Mesendoderm (in vitro differentiated cells): ENCODE results near the gene ZNF529.

ENCODE experiments used
- DNase-seq: peaks from one replicate; pipeline ENCODE4 v3.0.0; 2013
- H2AK5ac ChIP-seq: 2 replicates; pipeline ENCODE4 v1.6.1; 2013; ENCODE audit warnings: low read length, inconsistent platforms
- H2BK120ac ChIP-seq: 2 replicates; pipeline ENCODE4 v1.6.1; 2013; ENCODE audit warnings: low read depth, mild to moderate bottlenecking, low read length, moderate library complexity, mixed read lengths
- H2BK15ac ChIP-seq: replicated peaks from 2 replicates; pipeline ENCODE4 v1.6.1; 2013; ENCODE audit warnings: low read depth, mild to moderate bottlenecking, moderate library complexity
- H2BK5ac ChIP-seq: 2 replicates; pipeline ENCODE4 v1.6.1; 2013; ENCODE audit warnings: low read length, inconsistent platforms
- H3K18ac ChIP-seq: 2 replicates; pipeline ENCODE4 v1.6.1; 2013; ENCODE audit warnings: mild to moderate bottlenecking, low read length, mixed read lengths
- H3K23ac ChIP-seq: one replicate; pipeline ENCODE4 v1.6.1; 2013; ENCODE audit warnings: low read length
- H3K27ac ChIP-seq: 2 replicates; pipeline ENCODE4 v1.5.1; 2013; ENCODE audit warnings: low read depth, mild to moderate bottlenecking, inconsistent platforms, low read length, moderate library complexity
- H3K27me3 ChIP-seq: 2 replicates; pipeline ENCODE4 v1.6.1; 2013; ENCODE audit warnings: low read length, control low read depth, mild to moderate bottlenecking, inconsistent platforms; ENCODE audit not compliant: insufficient read depth, poor library complexity
- H3K36me3 ChIP-seq: 2 replicates; pipeline ENCODE4 v1.6.1; 2013; ENCODE audit warnings: low read length, inconsistent platforms; ENCODE audit not compliant: control insufficient read depth, insufficient read depth
- H3K4ac ChIP-seq: one replicate; pipeline ENCODE4 v1.6.1; 2013; ENCODE audit warnings: low read depth, mild to moderate bottlenecking, low read length, moderate library complexity
- H3K4me1 ChIP-seq: 2 replicates; pipeline ENCODE4 v1.6.1; 2013; ENCODE audit warnings: low read depth, low read length, inconsistent platforms; ENCODE audit not compliant: control insufficient read depth
- H3K4me2 ChIP-seq: 2 replicates; pipeline ENCODE4 v1.6.1; 2013; ENCODE audit warnings: low read length
- H3K4me3 ChIP-seq: 2 replicates; pipeline ENCODE4 v1.5.1; 2013; ENCODE audit warnings: mild to moderate bottlenecking, low read length
- H3K56ac ChIP-seq: one replicate; pipeline ENCODE4 v1.6.1; 2013; ENCODE audit warnings: low read length
- H3K79me1 ChIP-seq: 2 replicates; pipeline ENCODE4 v1.6.1; 2013; ENCODE audit warnings: low read length, inconsistent platforms
- H3K79me2 ChIP-seq: 2 replicates; pipeline ENCODE4 v1.6.1; 2013; ENCODE audit warnings: mild to moderate bottlenecking, low read length; ENCODE audit not compliant: control insufficient read depth, insufficient read depth
- H3K9ac ChIP-seq: 2 replicates; pipeline ENCODE4 v1.6.1; 2013; ENCODE audit warnings: low read length, inconsistent platforms
- H4K5ac ChIP-seq: one replicate; pipeline ENCODE4 v1.6.1; 2013; ENCODE audit warnings: low read length
- H4K8ac ChIP-seq: one replicate; pipeline ENCODE4 v1.6.1; 2013; ENCODE audit warnings: low read depth, mild to moderate bottlenecking, control low read depth, low read length, moderate library complexity
- WGBS: extraction: QIAGEN DNeasy Blood & Tissue Kit; methylation state at CpG from one replicate; pipeline ENCODE4 v1.1.7; 2013; ENCODE audit warnings: low lambda C conversion rate, missing lambda C conversion rate; ENCODE audit not compliant: insufficient coverage; ENCODE audit errors: extremely low coverage; 5-methylcytosine and 5-hydroxymethylcytosine counted together

The ZNF529 gene

DNA sequence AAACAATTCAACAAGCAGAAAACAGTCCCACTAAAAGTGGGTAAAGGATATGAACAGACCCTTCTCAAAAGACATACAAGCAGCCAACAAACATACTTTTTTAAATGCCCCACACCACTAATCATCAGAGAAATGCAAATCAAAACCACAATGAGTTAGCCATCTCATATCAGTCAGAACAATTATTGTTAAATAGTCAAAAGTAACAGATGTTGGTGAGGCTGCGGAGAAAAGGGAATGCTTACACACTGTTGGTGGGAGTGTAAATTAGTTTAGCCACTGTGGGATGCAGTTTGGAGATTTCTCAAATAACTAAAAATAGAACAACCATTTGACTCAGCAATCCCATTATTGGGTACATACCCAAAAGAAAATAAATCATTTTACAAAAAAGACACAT lies 8.7 kb downstream of the ZNF529 start:
- Histone ChIP-seq H2AK5ac (no peak overlapping the region), H3K4ac (no peak overlapping the region), H3K79me1 (peaks cover 3% of the 10 kb centered on the region), H2BK120ac (no peak overlapping the region), H3K27me3 (no peaks in the 10 kb centered on the region), H3K79me2 (peaks cover 4% of the 10 kb centered on the region), H4K8ac (no peak overlapping the region), H3K4me2 (no peak overlapping the region), H3K4me1 (no peaks in the 10 kb centered on the region), H3K36me3 (no peaks in the 10 kb centered on the region), H3K56ac (no peak overlapping the region), H4K5ac (no peak overlapping the region), H3K23ac (no peak overlapping the region), H2BK15ac (no peak overlapping the region), H3K18ac (no peak overlapping the region), H3K4me3 (no peak overlapping the region), H3K27ac (no peak overlapping the region), H3K9ac (no peak overlapping the region), H2BK5ac (no peak overlapping the region)
- WGBS: no CpG with 5 or more reads among the region's 1 CpG
- no peak for DNase-seq

- Histone ChIP-seq H3K27me3 (no peaks in the 10 kb centered on the region), H3K79me1 (no peaks in the 10 kb centered on the region), H3K4me2 (no peak overlapping the region), H3K4ac (no peak overlapping the region), H3K4me1 (no peaks in the 10 kb centered on the region), H3K27ac (no peak overlapping the region), H3K23ac (no peak overlapping the region), H2AK5ac (no peak overlapping the region), H4K8ac (no peak overlapping the region), H3K9ac (no peak overlapping the region), H3K36me3 (peaks cover 2% of the 10 kb centered on the region), H4K5ac (no peak overlapping the region), H3K4me3 (no peak overlapping the region), H2BK15ac (no peak overlapping the region), H3K79me2 (no peaks in the 10 kb centered on the region), H3K18ac (no peak overlapping the region), H3K56ac (no peak overlapping the region), H2BK5ac (no peak overlapping the region), H2BK120ac (no peak overlapping the region)
- no CpG with 5 or more reads among the region's 5 CpGs for WGBS
- DNase-seq: peak; percentile 66
These were observed 25.9 kb downstream of the ZNF529 start for GRCh38 chr19:36547001-36547732.

GRCh38 chr19:36528921-36529518 lies 44.1 kb downstream of the ZNF529 start:
- H3K27me3 ChIP-seq: no peaks in the 10 kb centered on the region
- peak overlapping the region; percentile 97 for H3K4me2 ChIP-seq
- H3K56ac ChIP-seq: peak overlapping the region; percentile 93
- H3K4me1 ChIP-seq: peaks cover 4% of the 10 kb centered on the region
- H3K4ac ChIP-seq: no peak overlapping the region
- peak overlapping the region; percentile 74 for H2AK5ac ChIP-seq
- no peak overlapping the region for H3K27ac ChIP-seq
- H2BK15ac ChIP-seq: no peak overlapping the region
- H3K4me3 ChIP-seq: peak overlapping the region; percentile 84
- H3K9ac ChIP-seq: peak overlapping the region; percentile 78
- H3K23ac ChIP-seq: peak overlapping the region; percentile 59
- DNase-seq: peak; percentile 57
- H4K8ac ChIP-seq: no peak overlapping the region
- H2BK5ac ChIP-seq: peak overlapping the region; percentile 8
- peaks cover 3% of the 10 kb centered on the region for H3K79me1 ChIP-seq
- H3K18ac ChIP-seq: no peak overlapping the region
- H3K36me3 ChIP-seq: no peaks in the 10 kb centered on the region
- peaks cover 26% of the 10 kb centered on the region for H3K79me2 ChIP-seq
- H2BK120ac ChIP-seq: no peak overlapping the region
- WGBS: no CpG with 5 or more reads among the region's 12 CpGs
- no peak overlapping the region for H4K5ac ChIP-seq

DNA sequence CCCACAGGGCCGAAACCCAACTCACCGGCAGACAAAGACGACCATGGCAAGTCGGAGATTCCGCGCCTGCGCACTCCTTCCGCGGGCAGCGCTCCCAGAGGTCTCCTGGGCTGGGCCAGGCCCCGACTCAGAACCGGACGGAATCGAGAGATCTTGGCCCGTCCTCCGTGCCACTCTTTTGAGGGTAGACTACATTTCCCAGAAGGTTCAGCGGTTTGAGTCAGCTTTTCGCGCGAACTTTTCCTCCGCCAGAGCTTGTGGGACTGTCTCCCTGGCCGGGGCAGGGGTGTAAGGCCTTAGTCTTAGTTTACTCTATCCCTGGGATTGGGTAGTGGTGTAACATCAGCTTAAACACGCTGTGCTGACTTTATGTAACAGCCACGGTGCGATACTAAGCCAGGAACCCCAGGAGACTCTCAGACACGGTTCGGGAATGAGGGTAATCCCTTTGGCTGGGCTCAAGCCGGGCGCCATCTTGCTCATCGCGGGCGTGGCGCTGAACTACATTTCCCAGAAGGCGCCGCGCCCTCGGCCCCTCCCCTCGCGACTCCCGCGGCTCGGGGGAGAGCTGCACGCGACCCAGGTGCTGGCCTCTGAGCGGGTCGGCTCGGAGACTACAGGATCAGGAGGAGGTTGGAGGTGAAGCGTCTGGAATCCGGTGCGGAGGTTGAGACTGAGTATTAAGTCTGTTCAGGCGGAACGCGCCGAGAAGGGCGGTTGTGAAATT lies 44.7 kb downstream of the ZNF529 start, which contains the start of gene ZNF260:
ZNF260 (minus strand) TSS at position 78 of the 727 bp plus-strand sequence. CDS start 13,033 bp downstream, outside the sequence.
- H3K4me1 ChIP-seq: peaks cover 4% of the 10 kb centered on the region
- peak within 1 kb of the TSS; percentile 100 for H3K9ac ChIP-seq
- peak within 1 kb of the TSS; percentile 86 for H3K27ac ChIP-seq
- H3K56ac ChIP-seq: peak within 1 kb of the TSS; percentile 100
- peak within 1 kb of the TSS; percentile 63 for H3K4ac ChIP-seq
- H3K36me3 ChIP-seq: no peaks in the 10 kb centered on the region
- no peak within 1 kb of the TSS for H2BK15ac ChIP-seq
- H3K27me3 ChIP-seq: no peaks in the 10 kb centered on the region
- H2BK5ac ChIP-seq: peak within 1 kb of the TSS; percentile 94
- no peak within 1 kb of the TSS for H2BK120ac ChIP-seq
- peak within 1 kb of the TSS; percentile 84 for H4K5ac ChIP-seq
- H4K8ac ChIP-seq: no peak within 1 kb of the TSS
- H3K79me2 ChIP-seq: peaks cover 26% of the 10 kb centered on the region
- no CpG with 5 or more reads among the region's 55 CpGs for WGBS
- H3K18ac ChIP-seq: peak within 1 kb of the TSS; percentile 94
- H3K4me3 ChIP-seq: peak within 1 kb of the TSS; percentile 98
- H3K79me1 ChIP-seq: peaks cover 3% of the 10 kb centered on the region
- DNase-seq: peak; percentile 99
- H3K4me2 ChIP-seq: peak within 1 kb of the TSS; percentile 97
- peak within 1 kb of the TSS; percentile 59 for H3K23ac ChIP-seq
- H2AK5ac ChIP-seq: peak within 1 kb of the TSS; percentile 74

DNA sequence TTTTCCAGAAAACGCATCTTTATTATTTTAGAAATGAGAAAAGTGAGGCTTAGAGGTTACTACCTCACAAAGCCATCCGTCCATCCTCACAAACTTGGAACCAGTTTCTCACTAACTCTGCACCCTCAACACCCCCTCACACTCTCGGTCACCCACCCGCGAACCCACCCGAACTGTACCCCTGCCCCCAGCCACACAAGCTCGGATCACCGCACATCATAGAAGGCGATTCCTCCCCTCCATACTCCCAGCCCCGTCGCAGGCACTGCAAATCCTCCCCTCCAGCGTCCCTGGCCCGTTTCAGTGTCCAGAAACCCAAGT lies 45.3 kb downstream of the ZNF529 start:
- peak overlapping the region; percentile 92 for H2BK5ac ChIP-seq
- H3K4ac ChIP-seq: no peak overlapping the region
- peak overlapping the region; percentile 100 for H3K9ac ChIP-seq
- H3K4me1 ChIP-seq: peaks cover 4% of the 10 kb centered on the region
- no CpG with 5 or more reads among the region's 13 CpGs for WGBS
- H3K79me2 ChIP-seq: peaks cover 31% of the 10 kb centered on the region
- H3K23ac ChIP-seq: no peak overlapping the region
- H3K4me2 ChIP-seq: peak overlapping the region; percentile 33
- H2BK15ac ChIP-seq: no peak overlapping the region
- H2BK120ac ChIP-seq: no peak overlapping the region
- no peak overlapping the region for H2AK5ac ChIP-seq
- H3K27ac ChIP-seq: peak overlapping the region; percentile 86
- peaks cover 3% of the 10 kb centered on the region for H3K36me3 ChIP-seq
- no peak overlapping the region for H4K8ac ChIP-seq
- H3K56ac ChIP-seq: peak overlapping the region; percentile 100
- H3K27me3 ChIP-seq: no peaks in the 10 kb centered on the region
- no peak overlapping the region for H4K5ac ChIP-seq
- no peak for DNase-seq
- H3K79me1 ChIP-seq: peaks cover 7% of the 10 kb centered on the region
- peak overlapping the region; percentile 98 for H3K4me3 ChIP-seq
- peak overlapping the region; percentile 94 for H3K18ac ChIP-seq
